Medulla oblongata (tissue), 1 donor: ENCODE results near the gene ASTN2.

Experiments
- DNase-seq: peaks from one replicate; pipeline ENCODE4 v3.0.0-alpha.2; 2015; ENCODE audit errors: extremely low spot score

ASTN2 gene

GRCh38 chr9:116741086-116741740 is 673.6 kb downstream of the ASTN2 start:
- no peak for DNase-seq

GRCh38 chr9:116737152-116737546 is 677.7 kb downstream of the ASTN2 start:
- DNase-seq, result peak; percentile 90

GRCh38 chr9:116736399-116737151 is 678.3 kb downstream of the ASTN2 start:
- DNase-seq, result no peak

GRCh38 chr9:116733010-116733641 is 681.7 kb downstream of the ASTN2 start:
- no peak for DNase-seq

- no peak for DNase-seq
These were observed 688.3 kb downstream of the ASTN2 start for GRCh38 chr9:116726602-116727001.

DNA sequence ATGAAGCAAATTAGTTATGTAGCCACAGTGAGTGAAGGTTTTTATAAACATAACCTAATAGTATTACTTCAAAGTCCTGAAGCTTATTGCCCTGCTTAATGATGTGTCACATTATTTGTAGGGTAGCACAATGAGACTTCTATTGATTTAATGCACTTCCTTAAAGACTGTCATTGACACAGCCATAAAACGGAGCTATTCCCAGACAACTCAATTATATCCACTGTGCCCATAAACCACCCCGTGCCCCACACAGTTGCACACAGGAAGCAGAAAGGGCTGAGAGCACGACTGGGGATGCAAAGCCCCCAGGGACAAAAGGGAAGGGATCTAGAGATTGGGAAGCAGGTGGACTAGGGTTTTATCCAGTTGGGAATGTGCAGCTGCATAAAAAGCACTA is 690.7 kb downstream of the ASTN2 start:
- DNase-seq, result no peak

DNA sequence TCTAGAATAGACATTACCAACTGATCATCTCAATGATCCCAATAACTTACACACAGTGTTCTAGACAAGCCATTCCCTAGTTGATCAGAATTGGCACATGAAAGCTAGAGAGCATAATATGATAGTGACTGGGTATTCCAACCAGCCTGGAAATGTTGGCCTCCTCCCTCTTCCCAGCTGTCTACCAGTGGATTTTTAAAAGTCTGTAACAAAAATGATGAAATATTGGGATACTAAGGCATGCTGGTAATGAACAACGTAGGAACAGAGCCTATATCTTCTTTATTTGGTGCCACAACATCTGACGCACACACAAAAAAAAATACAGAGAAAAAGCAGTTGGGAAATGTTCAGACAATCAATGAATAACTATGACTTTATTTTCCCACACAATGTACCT is 692.9 kb downstream of the ASTN2 start:
- no peak for DNase-seq

- DNase-seq, result no peak
These were observed 693.4 kb downstream of the ASTN2 start for GRCh38 chr9:116721411-116721810.

DNA sequence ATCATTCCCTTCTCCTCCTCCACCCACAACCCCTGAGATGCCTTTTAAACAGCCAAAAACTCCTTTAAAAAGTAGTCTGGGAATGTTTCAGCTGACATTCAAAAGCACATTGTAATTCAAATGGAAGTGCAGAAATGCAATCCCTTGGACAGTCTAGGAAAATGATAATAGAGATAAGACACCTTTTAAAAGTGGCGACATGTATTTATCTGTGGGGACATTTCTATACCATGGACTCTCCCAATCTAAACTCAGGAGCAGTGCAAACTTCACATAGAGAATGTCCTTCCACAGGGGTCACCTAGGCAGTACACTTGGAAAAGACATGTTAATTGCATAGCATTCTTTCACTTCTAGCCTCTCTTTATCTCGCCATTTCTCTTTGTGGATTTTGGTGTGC is 694.7 kb downstream of the ASTN2 start:
- no peak for DNase-seq

GRCh38 chr9:116718111-116718510 is 696.7 kb downstream of the ASTN2 start:
- no peak for DNase-seq

- no peak for DNase-seq
These were observed 697.7 kb downstream of the ASTN2 start for GRCh38 chr9:116717150-116717549.

- no peak for DNase-seq
These were observed 698.4 kb downstream of the ASTN2 start for GRCh38 chr9:116716438-116716837.

DNA sequence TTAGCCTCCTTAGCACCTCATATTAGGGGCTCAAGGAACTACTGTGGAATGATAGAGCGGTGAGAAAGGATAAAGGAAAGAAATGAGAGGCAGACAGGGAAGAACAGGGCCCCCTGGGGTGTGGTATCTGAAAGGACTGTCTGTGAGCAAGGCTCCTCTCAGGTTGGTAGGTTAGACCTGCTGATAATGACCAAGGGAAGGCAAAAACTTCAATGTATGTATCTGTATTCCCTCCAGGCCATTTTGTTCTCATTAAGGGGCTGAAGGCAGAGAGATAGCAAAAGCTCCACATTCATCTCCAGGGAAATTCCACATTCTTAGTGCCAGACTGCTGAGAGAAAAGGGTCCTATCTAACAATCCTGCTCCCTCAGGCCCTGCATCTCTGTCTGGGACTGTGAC is 699.1 kb downstream of the ASTN2 start:
- no peak for DNase-seq

DNA sequence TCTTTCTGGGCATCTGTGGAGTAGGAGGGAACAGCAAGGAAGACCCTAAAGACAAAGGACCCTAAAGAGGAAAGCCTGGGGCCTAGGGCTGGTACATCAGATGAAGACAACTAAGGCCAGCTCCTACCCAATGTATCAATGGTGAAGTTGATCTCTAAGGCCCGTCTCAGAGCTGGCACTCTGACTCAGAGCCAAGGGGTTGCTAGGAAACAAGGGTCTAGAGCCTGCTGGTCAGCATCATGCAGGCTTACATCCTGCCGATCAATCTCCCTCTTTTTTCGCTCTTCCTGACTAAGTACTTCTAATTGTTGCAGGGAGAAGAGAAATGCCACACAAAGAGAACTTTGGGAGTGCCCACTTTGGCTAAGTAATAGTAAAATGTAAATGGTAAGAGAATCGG is 701.6 kb downstream of the ASTN2 start:
- DNase-seq, result no peak

GRCh38 chr9:116712781-116713180 is 702.1 kb downstream of the ASTN2 start:
- DNase-seq, result no peak

GRCh38 chr9:116706310-116707290 is 708.3 kb downstream of the ASTN2 start:
- no peak for DNase-seq

GRCh38 chr9:116705531-116705930 is 709.3 kb downstream of the ASTN2 start:
- DNase-seq, result no peak

- DNase-seq, result no peak
These were observed 710.4 kb downstream of the ASTN2 start for GRCh38 chr9:116704470-116704869.

GRCh38 chr9:116703634-116704033 is 711.2 kb downstream of the ASTN2 start:
- no peak for DNase-seq

DNA sequence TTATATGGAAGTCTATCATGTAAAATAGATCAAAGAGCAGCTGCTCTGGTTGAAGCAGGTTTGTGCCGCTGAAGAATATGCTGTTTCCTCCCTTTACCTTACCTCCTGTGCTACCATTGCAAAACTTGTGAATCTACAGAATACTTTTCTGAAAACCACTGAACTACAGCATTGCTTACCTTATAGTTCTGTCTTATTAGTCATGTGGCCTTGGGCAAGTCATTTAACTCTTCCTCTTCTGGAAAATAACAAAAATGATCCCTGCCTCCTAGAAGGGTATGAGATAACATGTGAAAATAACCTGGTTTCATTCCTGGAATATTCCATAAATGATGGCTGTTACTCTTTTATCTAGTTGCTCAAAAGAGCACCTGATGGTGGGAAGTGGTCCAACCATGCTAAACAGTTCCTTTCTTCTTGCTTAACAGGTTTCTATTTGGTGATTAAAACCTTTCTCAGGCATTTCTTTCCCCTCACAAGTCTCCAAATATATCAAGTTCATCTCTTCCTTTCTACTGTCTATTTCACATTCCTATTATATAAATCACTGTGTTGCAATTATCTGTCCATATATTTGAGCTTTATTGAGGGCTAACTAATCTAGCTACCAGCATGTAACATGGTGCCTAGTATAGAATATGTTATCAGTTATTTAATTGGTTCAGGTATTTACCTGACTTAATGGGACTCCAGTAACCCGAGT is 712.8 kb downstream of the ASTN2 start:
- DNase-seq, result no peak
